Coronary artery (tissue), 2 donors: ENCODE data around the gene RAD50.
"Not testable (repeated sequence)": the region's sequence is repeated elsewhere in the genome, so short reads cannot be mapped to it uniquely, and the experiment has no call there.

ENCODE experiments used
- DNase-seq: peaks from one replicate; pipeline ENCODE4 v3.0.0-alpha.2; 2017; ENCODE audit warnings: low spot score
- H3K27ac ChIP-seq, 2 donors: fragments of 200-600 bp; sonication (generic); one replicate each; pipeline ENCODE4 v1.5.1; 2016 to 2019
- H3K4me3 ChIP-seq: fragments of 200-600 bp; sonication (generic); 2 replicates; pipeline ENCODE4 v1.5.1; 2016; ENCODE audit warnings: mild to moderate bottlenecking, moderate library complexity
- TF ChIP-seq, protein P1 (sequence below): fragments of 200-600 bp; sonication (generic); IDR thresholded peaks from one replicate; pipeline ENCODE4 v1.5.1; 2019; ENCODE audit warnings: antibody characterized with exemption

The RAD50 gene

GRCh38 chr5:132546108-132546507, 10.7 kb upstream of the RAD50 start:
- no peak for DNase-seq
- no peak overlapping the region for H3K27ac ChIP-seq
- H3K4me3 ChIP-seq, result no peak overlapping the region
- TF ChIP-seq, protein P1, sequence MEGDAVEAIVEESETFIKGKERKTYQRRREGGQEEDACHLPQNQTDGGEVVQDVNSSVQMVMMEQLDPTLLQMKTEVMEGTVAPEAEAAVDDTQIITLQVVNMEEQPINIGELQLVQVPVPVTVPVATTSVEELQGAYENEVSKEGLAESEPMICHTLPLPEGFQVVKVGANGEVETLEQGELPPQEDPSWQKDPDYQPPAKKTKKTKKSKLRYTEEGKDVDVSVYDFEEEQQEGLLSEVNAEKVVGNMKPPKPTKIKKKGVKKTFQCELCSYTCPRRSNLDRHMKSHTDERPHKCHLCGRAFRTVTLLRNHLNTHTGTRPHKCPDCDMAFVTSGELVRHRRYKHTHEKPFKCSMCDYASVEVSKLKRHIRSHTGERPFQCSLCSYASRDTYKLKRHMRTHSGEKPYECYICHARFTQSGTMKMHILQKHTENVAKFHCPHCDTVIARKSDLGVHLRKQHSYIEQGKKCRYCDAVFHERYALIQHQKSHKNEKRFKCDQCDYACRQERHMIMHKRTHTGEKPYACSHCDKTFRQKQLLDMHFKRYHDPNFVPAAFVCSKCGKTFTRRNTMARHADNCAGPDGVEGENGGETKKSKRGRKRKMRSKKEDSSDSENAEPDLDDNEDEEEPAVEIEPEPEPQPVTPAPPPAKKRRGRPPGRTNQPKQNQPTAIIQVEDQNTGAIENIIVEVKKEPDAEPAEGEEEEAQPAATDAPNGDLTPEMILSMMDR, result no peak

GRCh38 chr5:132547269-132547668, 9.5 kb upstream of the RAD50 start:
- TF ChIP-seq, protein P1, result no peak

DNA sequence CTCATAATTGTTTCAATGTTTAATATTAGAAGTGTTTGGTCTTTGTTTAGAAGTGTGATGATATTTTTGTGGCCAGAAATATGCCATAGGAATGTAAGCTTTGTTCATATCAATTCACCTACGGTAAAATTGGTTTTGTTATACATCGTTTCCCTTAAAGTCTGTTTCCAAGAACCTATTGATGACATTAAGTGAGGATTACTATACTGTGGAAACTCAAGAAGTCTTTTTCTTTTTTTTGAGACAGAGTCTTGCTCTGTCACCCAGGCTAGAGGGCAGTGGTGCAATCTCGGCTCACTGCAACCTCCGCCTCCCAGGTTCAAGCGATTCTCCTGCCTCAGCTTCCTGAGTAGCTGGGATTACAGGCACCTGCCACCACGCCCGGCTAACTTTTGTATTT, 7.9 kb upstream of the RAD50 start:
- not testable (repeated sequence) for DNase-seq, H3K27ac ChIP-seq, H3K4me3 ChIP-seq

More at GRCh38 chr5:132547269-132547668, 9.5 kb upstream of the RAD50 start:
- no peak overlapping the region for H3K4me3 ChIP-seq
- no peak overlapping the region for H3K27ac ChIP-seq
- no peak for DNase-seq

- TF ChIP-seq, protein P1, result no peak
- no peak overlapping the region for H3K4me3 ChIP-seq
These were observed 7.2 kb upstream of the RAD50 start for GRCh38 chr5:132549576-132549975.

DNA sequence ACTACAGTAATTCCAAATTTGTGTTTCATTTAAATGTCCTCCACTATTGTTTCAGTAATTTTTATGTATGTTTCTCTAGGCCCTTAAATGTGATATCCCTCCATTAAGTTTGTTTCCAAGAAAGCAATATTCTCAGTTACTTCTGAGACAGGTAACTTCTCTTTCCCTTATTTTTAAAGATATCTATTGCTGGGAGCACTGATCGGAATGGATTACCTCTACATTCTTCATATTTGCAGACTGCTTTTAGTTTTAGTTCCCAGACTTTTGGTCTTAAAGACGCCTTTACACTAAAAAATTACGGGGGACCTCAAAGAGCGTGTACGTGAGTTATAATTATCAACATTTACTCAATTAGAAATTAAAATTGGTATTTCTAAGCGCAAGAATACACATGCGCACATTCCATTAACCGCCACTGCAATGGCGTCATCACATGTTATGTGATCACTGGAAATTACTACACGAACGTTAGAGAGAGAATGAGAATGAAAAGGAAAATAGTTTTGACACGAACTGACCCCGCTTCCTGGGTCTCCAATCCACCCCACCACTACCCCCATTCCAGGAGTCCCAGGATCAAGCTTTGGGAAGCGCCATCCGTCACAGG, 519 bp upstream of the RAD50 start:
- TF ChIP-seq, protein P1, result no peak
- no peak for DNase-seq
- H3K27ac ChIP-seq, result peak overlapping the region; percentile 81 to 89
- H3K4me3 ChIP-seq, result peak overlapping the region; percentile 84

More at GRCh38 chr5:132549576-132549975, 7.2 kb upstream of the RAD50 start:
- DNase-seq, result no peak
- H3K27ac ChIP-seq, result no peak overlapping the region

DNA sequence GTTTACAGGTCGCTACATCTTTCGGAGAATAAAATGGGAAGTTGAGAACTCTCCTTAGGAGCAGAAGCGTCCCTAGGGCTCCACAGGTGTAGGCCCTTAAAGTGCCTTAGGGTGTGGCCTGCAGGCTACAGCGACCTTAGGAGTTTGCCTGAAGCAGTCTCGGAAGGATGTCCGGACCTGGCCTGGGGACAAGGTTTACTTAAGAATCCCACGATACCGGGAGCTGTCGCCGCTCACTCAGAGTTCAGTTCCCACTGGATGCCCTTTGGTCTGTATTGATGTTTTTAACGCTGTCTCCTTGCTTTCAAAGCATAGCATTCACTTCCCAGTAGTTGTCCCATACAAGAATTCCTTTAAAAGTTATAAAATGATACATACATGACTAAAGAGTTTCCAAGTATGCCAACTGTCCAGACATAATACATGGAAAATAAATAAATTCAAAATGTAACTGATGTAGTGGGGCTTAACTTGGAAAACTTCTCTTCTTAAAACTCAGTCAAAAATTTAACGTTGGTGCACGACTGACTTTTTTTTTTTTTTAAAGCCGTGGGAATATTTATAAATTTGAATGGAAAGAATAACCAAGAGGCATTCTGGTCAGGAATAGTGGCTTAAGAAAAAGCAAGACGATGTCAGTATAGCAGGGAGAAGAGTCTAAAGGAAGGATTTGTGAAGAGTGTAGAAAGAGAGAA, 848 bp downstream of the RAD50 start:
- TF ChIP-seq, protein P1, result no peak
- DNase-seq, result no peak
- Histone ChIP-seq H3K4me3 (peak overlapping the region; percentile 84), H3K27ac (peak overlapping the region; percentile 81 to 89)

DNA sequence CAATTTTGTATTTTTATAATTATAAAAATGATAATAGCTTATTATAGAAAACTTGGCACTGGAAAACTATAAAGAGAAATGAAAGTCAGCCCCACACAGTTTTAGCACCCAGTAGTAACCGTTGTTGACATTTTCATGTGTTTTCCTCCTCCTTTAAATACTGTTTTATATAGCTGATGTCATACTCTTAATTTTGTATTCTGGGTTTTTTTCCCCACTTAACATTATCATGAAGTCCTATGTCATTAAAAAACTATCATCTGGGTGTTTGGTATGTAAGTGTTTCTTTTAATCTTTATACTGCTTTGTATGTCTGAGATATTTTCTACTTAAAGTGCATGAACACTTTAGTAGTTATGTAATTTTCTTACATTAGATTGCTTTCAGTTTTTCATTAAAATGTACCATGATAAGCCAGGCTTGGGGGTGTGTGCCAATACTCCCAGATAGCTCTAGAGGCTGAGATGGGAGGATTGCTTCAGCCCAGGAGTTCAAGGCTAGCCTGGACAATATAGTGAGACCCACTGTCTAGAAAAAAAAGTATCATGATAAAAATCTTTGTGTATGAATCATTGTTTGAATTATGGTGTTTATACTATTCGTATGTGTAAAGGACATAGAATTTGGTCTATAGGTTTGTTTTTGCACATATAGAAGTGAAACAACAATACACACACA, 2.7 kb downstream of the RAD50 start:
- DNase-seq, result no peak
- no peak overlapping the region for H3K27ac ChIP-seq

More for the DNA sequence above, 2.7 kb downstream of the RAD50 start:
- no peak overlapping the region for H3K4me3 ChIP-seq
- TF ChIP-seq, protein P1, result no peak
